Activated naive CD8-positive, alpha-beta T cell treated with anti-CD3 and anti-CD28 coated beads for 36 hours (primary cell): ENCODE measurements around the gene KRTAP10-8. TPM values are rescaled to one million over a fixed set of nuclear protein-coding genes. Genes with fewer than 3 reads are reported as not detected.
"Not testable (repeated sequence)": the region's sequence is repeated elsewhere in the genome, so short reads cannot be mapped to it uniquely, and the experiment has no call there.

Experiments used
- DNase-seq: peaks from one replicate; pipeline ENCODE4 v3.0.0; 2021
- H3K27ac Mint-ChIP-seq: one replicate; pipeline ENCODE4 v1.8.0; 2022; ENCODE audit warnings: mild to moderate bottlenecking, moderate library complexity, mixed read lengths
- H3K27me3 Mint-ChIP-seq: one replicate; pipeline ENCODE4 v1.8.0; 2022; ENCODE audit warnings: mild to moderate bottlenecking, mixed read lengths
- H3K36me3 Mint-ChIP-seq: one replicate; pipeline ENCODE4 v1.8.0; 2021; ENCODE audit warnings: mild to moderate bottlenecking, mixed read lengths
- H3K4me1 Mint-ChIP-seq: one replicate; pipeline ENCODE4 v1.8.0; 2021; ENCODE audit warnings: mixed read lengths
- H3K4me3 Mint-ChIP-seq: one replicate; pipeline ENCODE4 v1.8.0; 2022; ENCODE audit warnings: mild to moderate bottlenecking, moderate library complexity, mixed read lengths
- H3K9me3 Mint-ChIP-seq: one replicate; pipeline ENCODE4 v1.8.0; 2022; ENCODE audit warnings: mixed read lengths
- total RNA-seq, 2 experiments: library from RNA; stranded (reverse); gene quantifications; one replicate each; pipeline ENCODE4 v1.2.3, GENCODE V29; 2021

KRTAP10-8 gene
- total RNA-seq, 2 experiments from 2014 or later, result not detected

- no peak overlapping the region for H3K4me3 Mint-ChIP-seq
- peaks cover 18% of the 10 kb centered on the region for H3K4me1 Mint-ChIP-seq
- peaks cover 10% of the 10 kb centered on the region for H3K36me3 Mint-ChIP-seq
- H3K27me3 Mint-ChIP-seq, result no peaks in the 10 kb centered on the region
- H3K9me3 Mint-ChIP-seq, result peaks cover 12% of the 10 kb centered on the region
- DNase-seq, result no peak
- no peak overlapping the region for H3K27ac Mint-ChIP-seq
Observed at GRCh38 chr21:44650265-44650972, 38.5 kb downstream of the KRTAP10-8 start.

GRCh38 chr21:44650973-44651675, 39.2 kb downstream of the KRTAP10-8 start:
- H3K27ac Mint-ChIP-seq, result no peak overlapping the region
- DNase-seq, result no peak
- H3K4me3 Mint-ChIP-seq, result no peak overlapping the region
- H3K36me3 Mint-ChIP-seq, result peaks cover 15% of the 10 kb centered on the region
- peaks cover 18% of the 10 kb centered on the region for H3K4me1 Mint-ChIP-seq
- H3K9me3 Mint-ChIP-seq, result peaks cover 13% of the 10 kb centered on the region
- H3K27me3 Mint-ChIP-seq, result no peaks in the 10 kb centered on the region

DNA sequence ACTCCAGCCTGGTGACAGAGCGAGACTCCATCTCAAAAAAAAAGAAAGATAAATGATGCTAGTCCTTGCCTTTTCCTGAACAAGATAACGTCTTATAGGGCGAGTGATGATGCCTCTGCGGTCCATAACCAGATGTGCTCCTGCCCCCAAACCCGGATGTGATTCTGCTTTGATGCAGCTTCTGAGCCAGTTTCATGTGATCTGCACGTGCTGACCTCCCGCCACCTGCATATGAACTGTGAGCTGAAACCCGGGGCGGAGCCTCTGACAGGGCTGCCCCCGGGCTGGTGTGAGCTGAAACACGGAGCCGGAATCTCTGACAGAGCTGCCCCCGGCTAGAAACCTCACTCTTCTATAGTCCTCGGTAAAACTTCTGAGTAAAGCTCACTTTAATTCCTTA, 41.2 kb downstream of the KRTAP10-8 start:
- H3K27me3 Mint-ChIP-seq, result no peaks in the 10 kb centered on the region

DNA sequence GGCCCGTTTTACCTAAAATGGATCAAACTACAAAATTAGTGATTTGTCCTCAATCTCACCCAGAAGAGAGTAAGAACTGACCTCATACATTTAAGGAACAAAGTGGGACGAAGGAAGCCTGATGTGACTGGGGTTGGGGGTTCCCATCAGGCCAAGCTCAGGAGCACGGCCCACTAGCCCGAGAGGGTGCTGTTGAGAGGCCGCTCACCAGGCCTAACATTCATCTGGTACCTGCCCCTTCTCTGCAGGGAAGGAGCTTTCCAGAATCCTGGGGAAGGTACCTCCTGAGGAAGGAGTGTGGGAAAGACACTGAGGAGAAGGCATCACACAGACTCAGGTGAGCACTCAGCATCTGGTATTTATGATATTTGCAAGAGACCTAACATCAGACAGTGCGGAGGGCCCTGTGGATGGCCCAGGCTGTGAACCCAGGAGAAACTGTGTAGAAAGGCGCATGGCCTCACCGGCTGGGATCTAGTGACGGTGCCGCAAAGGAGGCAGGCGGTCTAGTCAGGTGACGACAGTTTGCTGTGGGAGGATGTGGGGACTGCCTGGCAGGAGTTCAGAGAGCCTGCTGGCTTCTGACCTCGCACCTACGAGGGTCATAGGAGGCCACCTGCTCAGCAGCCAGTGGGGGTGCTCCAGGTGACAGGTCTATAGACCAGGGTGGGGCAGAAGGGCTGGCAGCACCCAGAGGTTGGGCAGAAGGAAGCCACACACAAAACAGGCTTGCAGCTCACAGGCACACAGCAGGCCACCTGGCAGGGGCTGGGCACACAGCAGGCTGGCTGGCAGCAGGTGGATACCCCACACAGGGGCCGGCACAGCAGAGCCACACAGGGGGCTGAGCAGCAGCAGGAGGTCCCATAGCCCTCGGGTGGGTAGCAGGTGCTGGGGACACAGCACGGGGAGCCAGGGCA, 42.0 kb downstream of the KRTAP10-8 start:
- Mint-ChIP-seq H3K4me1 (peaks cover 39% of the 10 kb centered on the region), H3K27me3 (no peaks in the 10 kb centered on the region), H3K27ac (peak overlapping the region; percentile 34), H3K4me3 (no peak overlapping the region), H3K9me3 (peaks cover 32% of the 10 kb centered on the region), H3K36me3 (peaks cover 40% of the 10 kb centered on the region)
- DNase-seq, result no peak

More for the DNA sequence above, 41.2 kb downstream of the KRTAP10-8 start:
- no peak for DNase-seq
- H3K36me3 Mint-ChIP-seq, result peaks cover 34% of the 10 kb centered on the region
- H3K4me1 Mint-ChIP-seq, result peaks cover 31% of the 10 kb centered on the region
- no peak overlapping the region for H3K4me3 Mint-ChIP-seq
- H3K27ac Mint-ChIP-seq, result no peak overlapping the region
- H3K9me3 Mint-ChIP-seq, result peaks cover 30% of the 10 kb centered on the region

- DNase-seq, result no peak
- Mint-ChIP-seq H3K27ac (peak within 1 kb of the TSS; percentile 60), H3K36me3 (peaks cover 40% of the 10 kb centered on the region), H3K9me3 (peaks cover 32% of the 10 kb centered on the region), H3K27me3 (no peaks in the 10 kb centered on the region), H3K4me1 (peaks cover 47% of the 10 kb centered on the region), H3K4me3 (no peak within 1 kb of the TSS)
Observed at GRCh38 chr21:44654576-44655175, 42.8 kb downstream of the KRTAP10-8 start, which contains the start of gene KRTAP12-4. KRTAP12-4 (minus strand) TSS chr21:44654659; CDS start chr21:44654614, 45 bp downstream.

DNA sequence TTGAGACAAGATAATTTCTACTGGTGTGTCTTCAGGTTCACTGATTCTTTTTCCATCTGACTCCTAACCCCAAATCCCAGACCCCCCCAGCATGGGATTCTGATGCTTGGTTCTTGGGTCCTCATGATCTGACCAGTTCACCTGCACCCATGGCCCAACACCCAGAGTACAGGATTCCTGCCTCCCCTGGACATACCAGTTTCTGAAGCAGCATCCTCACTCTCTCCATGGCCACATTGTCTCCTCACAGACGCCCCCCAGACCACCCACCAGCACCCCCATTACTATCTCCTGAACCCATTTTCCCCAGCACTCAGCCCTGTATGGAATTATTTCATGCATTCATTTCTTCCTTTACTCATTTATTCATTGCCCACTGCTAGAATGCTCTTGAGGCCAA, 45.0 kb downstream of the KRTAP10-8 start:
- peaks cover 39% of the 10 kb centered on the region for H3K9me3 Mint-ChIP-seq
- H3K36me3 Mint-ChIP-seq, result peaks cover 40% of the 10 kb centered on the region
- DNase-seq, result no peak
- peaks cover 49% of the 10 kb centered on the region for H3K4me1 Mint-ChIP-seq
- H3K27me3 Mint-ChIP-seq, result no peaks in the 10 kb centered on the region
- no peak overlapping the region for H3K4me3 Mint-ChIP-seq
- H3K27ac Mint-ChIP-seq, result peak overlapping the region; percentile 25

GRCh38 chr21:44657635-44658540, 46.0 kb downstream of the KRTAP10-8 start, which contains the start of gene KRTAP12-3:
KRTAP12-3 (plus strand) TSS chr21:44657932; CDS start chr21:44657980, 48 bp downstream.
- Mint-ChIP-seq H3K36me3 (peaks cover 40% of the 10 kb centered on the region), H3K27ac (peak within 1 kb of the TSS; percentile 87), H3K9me3 (peaks cover 44% of the 10 kb centered on the region), H3K4me3 (peak within 1 kb of the TSS; percentile 30), H3K27me3 (no peaks in the 10 kb centered on the region), H3K4me1 (peaks cover 49% of the 10 kb centered on the region)
- DNase-seq, result no peak

DNA sequence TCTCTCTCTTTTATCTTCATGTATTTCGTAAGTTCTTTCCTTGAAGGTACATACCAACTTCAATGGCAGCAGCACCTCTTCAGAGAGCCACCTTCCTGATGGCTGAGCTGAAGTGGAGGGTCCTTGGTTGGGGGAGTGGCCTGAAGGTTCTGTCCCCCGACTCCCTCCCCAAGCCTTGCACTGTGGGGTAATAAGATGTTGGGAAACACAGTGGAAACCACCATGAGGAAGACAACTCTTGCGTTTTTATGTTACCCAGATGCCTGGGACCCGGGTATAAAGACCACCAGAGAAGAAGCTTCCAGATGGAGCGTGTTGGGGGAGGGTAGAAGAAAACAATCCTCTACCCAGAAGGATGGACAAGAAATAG, 46.6 kb downstream of the KRTAP10-8 start:
- peak overlapping the region; percentile 30 for H3K4me3 Mint-ChIP-seq
- DNase-seq, result no peak
- H3K36me3 Mint-ChIP-seq, result peaks cover 40% of the 10 kb centered on the region
- peak overlapping the region; percentile 87 for H3K27ac Mint-ChIP-seq
- H3K4me1 Mint-ChIP-seq, result peaks cover 48% of the 10 kb centered on the region
- no peaks in the 10 kb centered on the region for H3K27me3 Mint-ChIP-seq
- peaks cover 46% of the 10 kb centered on the region for H3K9me3 Mint-ChIP-seq

DNA sequence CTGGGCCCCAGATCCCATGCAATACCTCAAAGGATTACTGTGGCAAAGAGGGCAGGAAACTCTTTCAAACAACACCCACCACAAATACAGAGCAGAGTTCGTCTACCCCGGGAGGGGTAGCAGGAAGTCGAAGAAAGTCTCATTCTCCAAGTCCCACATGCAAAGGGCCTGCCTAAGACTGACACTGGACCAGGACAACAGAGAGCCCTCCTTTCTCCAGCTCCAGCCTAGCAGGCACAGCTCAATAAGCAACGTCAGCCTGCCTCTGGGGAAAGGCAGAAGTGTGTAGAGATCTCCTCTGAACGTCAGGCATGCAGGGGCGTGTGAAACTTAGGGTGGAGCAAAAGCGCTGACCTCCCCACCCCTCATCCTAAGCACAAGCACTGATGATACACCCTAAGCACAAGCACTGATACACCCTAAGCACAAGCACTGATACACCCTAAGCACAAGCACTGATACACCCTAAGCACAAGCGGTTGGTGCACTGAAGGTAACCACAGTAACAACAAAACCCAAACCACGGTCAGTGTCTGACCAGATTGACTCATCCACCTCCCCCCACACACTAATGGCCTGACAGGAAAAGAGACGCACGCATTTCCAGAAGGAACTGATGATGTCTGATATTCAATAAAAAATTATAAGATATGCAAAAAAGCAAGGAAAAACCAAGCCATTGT, 47.2 kb downstream of the KRTAP10-8 start:
- H3K27ac Mint-ChIP-seq, result peak overlapping the region; percentile 87

DNA sequence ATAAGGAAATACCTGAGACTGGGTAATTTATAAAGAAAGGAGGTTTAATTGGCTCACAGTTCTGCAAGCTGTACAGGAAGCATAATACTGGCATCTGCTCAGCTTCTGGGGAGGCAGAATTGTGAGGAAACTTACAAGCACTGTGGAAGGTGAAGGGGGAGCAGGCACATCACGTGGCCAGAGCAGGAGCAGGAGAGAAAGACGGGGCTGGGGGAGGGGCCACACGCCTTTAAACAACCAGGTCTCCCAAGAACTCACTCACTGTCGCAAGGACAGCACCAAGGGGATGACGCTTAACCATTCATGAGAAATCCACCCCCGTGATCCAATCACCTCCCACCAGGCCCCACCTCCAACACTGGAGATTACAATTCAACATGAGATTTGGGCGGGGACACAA, 49.7 kb downstream of the KRTAP10-8 start:
- Mint-ChIP-seq H3K4me1 (peaks cover 31% of the 10 kb centered on the region), H3K36me3 (peaks cover 21% of the 10 kb centered on the region), H3K9me3 (peaks cover 40% of the 10 kb centered on the region)
- H3K27ac Mint-ChIP-seq, H3K4me3 Mint-ChIP-seq, H3K27me3 Mint-ChIP-seq, DNase-seq: not testable (repeated sequence)

More for the DNA sequence above, 47.2 kb downstream of the KRTAP10-8 start:
- Mint-ChIP-seq H3K4me1 (peaks cover 42% of the 10 kb centered on the region), H3K4me3 (peak overlapping the region; percentile 1), H3K9me3 (peaks cover 44% of the 10 kb centered on the region), H3K27me3 (no peaks in the 10 kb centered on the region), H3K36me3 (peaks cover 35% of the 10 kb centered on the region)
- DNase-seq, result no peak
